NCI-H1092 treated with DMSO at 0.1 percent for 48 hours (cell line): ENCODE data around the gene MMP10.
A peak's percentile ranks its signal among the peaks of the same experiment; 100 is the strongest.

Source experiments
- DNase-seq: peaks from one replicate; lab custom pipeline; 2025; lab: John Stamatoyannopoulos, UW

Gene MMP10

GRCh38 chr11:102780491-102780918 is at the start of gene MMP10:
TSS of gene MMP10 (minus strand) at chr11:102780628. CDS start at chr11:102780591, 37 bp downstream.
- no peak for DNase-seq

DNA sequence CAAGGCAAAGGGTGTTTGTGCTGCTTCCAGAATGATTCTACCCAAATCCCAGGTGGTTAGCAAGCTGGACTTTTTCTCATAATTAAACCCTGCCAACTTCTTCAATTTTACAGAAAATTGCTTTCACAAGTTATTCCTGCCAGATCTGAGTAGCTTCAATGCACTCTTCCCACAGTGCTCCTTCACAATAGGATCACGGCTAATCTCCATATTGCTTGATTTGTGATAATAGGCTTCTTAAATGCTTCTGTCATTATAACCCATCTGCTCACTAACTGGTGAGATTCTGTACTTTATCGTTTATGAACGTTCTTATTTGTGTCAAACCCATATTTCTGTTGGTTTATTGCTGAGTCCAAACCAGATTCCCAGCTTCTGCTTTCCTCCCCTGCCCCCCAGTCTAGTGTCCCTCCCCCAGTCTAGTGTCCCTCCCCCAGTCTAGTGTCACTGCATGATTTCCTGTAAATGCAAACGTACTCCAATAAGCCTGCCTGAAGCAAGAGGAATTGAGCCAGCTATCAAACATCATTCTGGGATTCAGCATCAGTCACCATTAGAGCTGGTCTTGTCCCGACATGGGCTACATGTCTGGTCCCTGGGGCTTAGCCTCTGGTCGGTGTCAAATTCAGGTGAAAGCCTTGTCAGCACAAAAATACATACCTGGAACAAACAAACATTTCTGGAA is 49.0 kb upstream of the MMP10 start:
- no peak for DNase-seq

DNA sequence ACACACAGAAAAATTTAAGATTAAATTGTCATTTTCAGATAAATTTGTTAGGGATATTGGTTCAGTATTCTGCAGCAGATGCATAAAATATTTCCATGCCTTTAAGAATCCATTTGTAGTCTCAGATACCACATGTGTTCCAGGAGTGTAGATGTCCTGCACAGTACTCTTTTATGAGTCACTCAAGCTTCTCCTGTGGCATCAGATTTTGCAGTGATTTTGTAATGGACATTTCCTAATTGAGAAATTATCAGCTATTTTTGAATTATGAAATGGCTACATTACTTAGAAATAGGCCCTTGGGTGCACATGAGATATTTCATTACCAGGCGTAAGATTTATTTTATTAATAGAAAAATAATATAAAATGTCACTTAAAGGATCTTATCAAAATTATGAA is 44.1 kb upstream of the MMP10 start:
- no peak for DNase-seq

- no peak for DNase-seq
Observed at GRCh38 chr11:102819491-102819890, 39.1 kb upstream of the MMP10 start.

- DNase-seq, result no peak
Observed at GRCh38 chr11:102813484-102813883, 33.1 kb upstream of the MMP10 start.

DNA sequence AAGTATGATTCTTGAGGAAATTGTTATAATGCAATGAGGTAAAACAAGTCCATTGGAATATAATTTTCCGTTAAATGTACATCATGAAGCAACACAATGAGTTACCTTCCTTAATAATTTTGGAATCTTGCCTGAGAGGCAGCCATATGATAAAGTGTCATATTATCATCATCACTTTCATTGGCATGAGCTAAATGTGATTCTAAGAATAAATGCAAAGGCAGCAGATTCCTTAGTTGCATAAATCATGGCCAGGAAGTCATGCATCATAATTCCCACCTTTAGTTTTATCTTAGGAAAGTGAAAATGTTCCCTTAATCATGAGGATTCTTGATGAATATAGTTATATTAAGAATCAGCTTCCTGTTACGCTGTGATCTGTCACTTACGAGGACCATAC is 31.8 kb upstream of the MMP10 start:
- DNase-seq, result no peak

DNA sequence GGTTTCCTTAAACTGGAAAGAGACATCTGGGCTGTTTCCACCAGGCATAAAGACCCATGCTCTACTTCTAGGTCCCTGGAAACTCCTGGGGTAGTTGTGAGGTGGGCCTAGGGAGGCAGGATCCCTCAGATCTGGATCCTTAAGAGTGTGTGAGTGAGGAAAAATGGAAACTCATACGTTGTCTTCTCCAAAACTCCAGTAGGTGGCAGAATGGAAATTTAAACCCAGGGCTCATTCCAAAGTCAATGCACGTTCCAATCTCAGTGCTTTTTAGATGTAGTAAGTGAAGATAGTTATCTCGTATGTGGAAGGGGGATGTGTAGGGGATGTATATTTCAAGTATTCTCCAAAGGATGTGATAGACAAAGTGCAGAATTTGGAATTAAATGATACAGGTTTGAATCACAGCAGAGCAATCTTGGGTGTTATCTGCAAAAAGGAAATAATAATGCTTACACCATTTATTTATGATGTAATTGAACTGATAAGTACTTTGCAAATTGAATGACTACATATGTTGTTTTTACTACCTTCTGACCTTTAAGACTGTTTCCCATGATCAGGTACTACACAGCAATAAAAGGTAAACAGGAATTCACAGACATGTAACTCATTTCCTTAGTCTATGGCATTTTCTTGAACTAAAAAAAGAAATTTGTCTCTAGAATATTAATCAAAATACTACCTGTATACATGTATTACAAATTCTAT is 30.7 kb upstream of the MMP10 start:
- peak; percentile 4 for DNase-seq

DNA sequence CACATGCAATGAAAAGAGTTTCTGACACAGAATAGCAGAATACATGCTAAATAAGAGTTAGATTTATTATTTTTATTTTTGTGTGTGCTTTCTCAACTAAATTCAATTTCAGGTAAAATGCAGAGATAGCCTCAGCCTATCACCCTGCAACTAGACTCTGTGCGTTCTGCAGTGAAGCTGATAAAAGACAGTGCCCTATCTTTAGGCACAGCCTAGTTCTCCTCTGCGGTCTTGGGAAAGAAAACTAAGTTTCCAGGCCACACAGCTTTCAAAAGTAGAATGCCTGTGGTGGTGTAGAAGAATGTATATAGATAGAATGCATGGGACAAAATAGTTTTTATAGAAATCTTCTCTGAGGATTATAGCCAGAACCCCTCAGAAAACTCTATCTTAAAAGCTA is 29.5 kb upstream of the MMP10 start:
- no peak for DNase-seq

- DNase-seq, result no peak
Observed at GRCh38 chr11:102807921-102808320, 27.5 kb upstream of the MMP10 start.

GRCh38 chr11:102806296-102806695 is 25.9 kb upstream of the MMP10 start:
- DNase-seq, result no peak

DNA sequence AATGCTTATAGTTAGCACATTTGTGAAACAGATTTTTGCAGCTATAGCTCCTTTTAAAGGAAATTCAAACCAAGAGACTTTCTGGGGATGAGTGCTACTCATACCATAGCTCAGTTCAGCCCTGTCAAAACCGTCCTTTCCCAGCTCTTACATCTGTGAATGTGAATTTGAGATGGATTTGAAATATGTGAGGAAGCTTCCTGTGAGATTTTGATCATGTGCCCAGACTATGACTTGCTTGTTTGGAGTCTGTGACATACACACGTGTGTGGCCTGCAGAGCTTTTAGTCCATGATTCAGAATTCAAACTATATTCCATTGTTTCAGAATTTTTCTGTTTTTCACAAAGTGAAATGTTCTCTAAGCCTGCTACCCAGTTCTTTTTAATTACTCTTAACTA is 21.9 kb upstream of the MMP10 start:
- DNase-seq, result no peak

DNA sequence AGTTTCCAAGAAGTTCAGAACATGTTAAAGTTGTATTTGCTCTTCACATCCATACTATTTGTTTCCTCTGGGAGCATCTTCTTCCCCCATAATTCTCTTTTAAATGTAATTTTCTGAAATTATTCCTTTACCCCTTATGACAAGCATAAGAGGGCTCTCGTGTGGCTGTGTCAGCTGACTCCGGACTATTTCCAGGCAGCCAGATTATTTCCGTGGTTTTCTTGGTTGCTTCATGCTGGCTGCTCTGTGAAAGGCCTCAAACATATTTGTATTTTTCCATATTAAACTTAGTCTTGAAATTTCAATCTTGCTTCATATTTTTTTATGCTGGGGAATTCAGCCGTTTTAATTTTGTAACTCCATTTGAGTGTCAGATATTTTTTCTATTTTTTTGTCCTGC is 20.3 kb upstream of the MMP10 start:
- no peak for DNase-seq

GRCh38 chr11:102799681-102800340 is 19.4 kb upstream of the MMP10 start:
- DNase-seq, result no peak

DNA sequence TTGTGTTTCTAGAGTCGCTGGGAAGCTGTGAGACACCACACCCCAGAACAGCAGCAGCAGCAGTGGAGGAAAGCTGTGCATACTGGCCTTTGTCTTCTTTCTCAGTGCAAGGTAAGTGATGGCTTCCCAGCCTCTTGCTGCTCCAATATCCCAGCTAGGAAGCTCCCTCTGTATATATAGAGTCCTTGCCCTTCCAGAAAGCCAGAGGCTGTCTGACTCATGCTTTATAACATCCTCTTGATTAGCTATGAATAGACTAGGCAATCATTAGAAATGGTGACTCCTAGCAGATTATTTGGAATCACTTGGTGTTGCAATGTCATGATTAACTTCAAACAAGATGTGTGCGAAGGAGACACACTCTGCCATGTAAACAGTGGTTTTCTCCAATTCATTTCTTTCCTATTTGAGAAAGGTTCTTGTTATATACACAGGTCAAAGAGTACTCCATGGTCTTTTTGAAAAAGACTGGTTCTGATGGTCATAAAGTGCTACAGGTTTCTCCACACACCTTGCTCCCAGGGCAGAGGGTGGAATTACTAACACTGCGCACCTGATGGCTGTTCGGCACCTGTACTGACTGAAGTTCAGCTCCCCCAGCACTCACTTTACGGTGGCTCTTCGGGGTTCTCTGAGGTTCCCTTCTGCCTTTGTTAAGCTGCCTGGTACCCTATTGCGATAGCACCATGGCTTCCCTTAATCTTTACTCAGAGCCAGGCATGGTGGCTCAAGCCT is 17.8 kb upstream of the MMP10 start, which contains the start of gene MMP1:
TSS of gene MMP1 (minus strand) at position 149 of the 735 bp plus-strand sequence. CDS start at position 81, 68 bp downstream.
- no peak for DNase-seq

DNA sequence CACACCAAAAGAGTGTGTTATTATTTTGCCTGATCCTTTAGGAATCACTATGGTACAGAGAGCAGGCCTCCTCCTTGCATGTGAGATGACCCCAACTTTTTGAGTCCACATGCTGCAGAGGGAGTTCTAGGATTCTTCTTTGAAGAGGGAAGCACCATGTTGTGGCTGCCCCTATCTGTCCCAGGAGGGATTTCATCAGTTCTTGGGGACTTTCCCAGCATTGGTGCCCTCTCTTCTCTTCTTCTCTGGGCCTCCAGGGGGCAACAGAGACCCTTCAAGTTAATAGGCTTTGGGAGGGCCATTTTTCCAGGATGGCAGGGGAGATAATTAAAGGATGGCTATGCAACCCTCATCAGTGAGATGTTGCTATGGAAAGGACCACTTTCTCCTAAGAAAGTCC is 14.0 kb upstream of the MMP10 start:
- no peak for DNase-seq

GRCh38 chr11:102793677-102794290 is 13.4 kb upstream of the MMP10 start:
- DNase-seq, result no peak

DNA sequence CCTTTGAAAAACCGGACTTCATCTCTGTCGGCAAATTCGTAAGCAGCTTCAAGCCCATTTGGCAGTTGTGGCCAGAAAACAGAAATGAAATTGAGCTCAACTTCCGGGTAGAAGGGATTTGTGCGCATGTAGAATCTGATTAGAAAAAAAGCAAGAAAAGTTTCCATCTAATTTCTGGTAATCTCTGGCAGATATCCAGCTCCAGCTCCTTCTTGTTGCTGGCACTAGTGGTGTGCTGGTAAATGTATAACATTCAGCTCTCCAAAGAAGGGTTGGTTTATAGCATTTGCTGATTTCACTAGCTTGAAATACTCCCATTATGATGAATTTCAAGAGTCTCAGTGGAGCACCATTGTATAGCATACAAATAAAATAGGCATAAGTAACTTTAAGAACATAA is 12.2 kb upstream of the MMP10 start:
- no peak for DNase-seq

DNA sequence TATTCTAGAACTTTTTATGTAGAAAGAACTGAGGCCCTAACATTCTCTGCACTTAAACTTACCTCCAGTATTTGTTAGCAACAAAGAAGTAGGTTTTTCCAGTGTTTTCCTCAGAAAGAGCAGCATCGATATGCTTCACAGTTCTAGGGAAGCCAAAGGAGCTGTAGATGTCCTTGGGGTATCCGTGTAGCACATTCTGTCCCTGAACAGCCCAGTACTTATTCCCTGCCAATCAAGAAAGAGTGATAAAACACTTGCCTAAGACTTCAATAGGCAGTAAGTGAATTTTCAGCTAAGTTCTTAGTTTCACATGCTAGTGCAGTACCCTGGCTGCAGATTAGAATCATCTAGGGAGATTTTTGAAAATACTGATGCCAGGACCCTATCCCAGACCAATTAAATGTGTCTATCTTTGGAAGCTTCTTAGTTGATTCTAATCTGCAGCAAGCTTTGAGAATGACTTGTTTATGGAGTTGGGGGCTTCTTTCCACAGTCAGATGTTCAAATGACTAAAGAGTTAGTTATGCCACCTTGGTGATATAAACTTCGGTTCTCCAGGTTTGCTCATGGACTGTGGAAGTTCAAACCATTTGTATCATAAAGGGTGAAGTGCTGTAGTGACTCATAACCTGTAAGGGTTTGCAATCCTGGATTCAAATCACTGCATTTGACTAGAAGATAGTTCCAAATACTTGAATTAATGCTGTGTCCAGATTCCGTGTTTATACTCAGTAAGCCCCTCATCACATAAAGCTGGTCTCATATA is 11.0 kb upstream of the MMP10 start:
- no peak for DNase-seq

DNA sequence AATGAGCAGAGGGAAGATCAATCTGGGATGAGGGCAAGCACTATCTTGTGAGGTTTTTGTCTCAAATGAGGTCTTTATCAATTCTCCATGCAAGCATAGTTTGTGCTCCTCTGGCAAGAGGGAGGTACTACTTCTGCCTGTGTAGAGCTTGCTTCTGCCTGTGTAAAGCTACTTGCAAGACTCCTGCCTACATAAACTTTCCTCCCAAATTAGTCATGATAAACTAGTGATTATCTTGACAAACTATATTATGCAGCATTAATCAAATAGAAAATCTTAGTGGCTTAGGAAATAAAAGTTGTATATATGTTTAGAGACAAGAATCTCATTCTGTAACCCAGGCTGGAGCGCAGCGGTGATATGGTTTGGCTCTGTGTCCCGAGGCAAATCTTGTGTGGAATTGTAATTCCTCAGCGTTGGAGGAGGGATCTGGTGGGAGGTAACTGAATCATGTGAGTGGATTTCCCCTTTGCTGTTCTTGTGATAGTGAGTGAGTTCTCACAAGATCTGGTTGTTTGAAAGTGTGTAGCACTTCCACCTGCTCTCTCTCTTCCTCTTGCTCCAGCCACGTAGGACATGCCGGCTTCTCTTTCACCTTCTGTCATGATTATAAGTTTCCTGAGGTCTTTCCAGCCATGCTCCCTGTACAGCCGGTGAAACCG is 8.0 kb upstream of the MMP10 start:
- DNase-seq, result no peak

- DNase-seq, result no peak
Observed at GRCh38 chr11:102784380-102784779, 4.0 kb upstream of the MMP10 start.

DNA sequence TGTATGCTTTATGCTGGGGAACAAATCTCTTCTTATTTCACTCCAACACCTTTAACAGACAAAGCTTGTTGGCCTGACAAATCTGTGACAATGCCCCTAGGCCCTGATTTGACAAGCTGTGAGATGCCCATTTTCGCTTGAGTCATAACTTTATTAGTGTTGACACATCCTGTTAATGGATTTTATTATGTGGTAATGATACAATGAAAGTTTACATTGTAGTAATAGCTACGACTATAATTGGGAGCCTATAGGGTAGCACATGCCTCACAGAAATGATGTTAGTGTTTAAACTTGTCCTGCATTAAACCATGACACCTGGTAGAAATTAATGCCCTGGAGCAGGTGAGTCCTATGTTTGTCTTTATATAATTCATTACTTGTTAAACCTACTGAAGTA is 3.3 kb upstream of the MMP10 start:
- no peak for DNase-seq
